GM23248 (cell line): ENCODE measurements around the gene TICRR. TPM values are rescaled to one million over a fixed set of nuclear protein-coding genes. Genes with fewer than 3 reads are reported as not detected.

Source experiments
- DNase-seq: peaks from one replicate; pipeline ENCODE4 v3.0.0-alpha.2; 2015
- H2AFZ ChIP-seq: fragments of 200-600 bp; sonication (generic); 2 replicates; pipeline ENCODE4 v1.6.1; 2016; ENCODE audit warnings: antibody characterized with exemption
- H3F3A ChIP-seq: fragments of 200-600 bp; sonication (generic); 2 replicates; pipeline ENCODE4 v1.6.1; 2016; ENCODE audit warnings: mild to moderate bottlenecking, antibody characterized with exemption, mixed run types; ENCODE audit not compliant: insufficient read depth
- H3K27ac ChIP-seq: fragments of 200-600 bp; sonication (generic); 2 replicates; pipeline ENCODE4 v1.5.1; 2016; ENCODE audit warnings: mild to moderate bottlenecking
- H3K27me3 ChIP-seq: fragments of 200-600 bp; sonication (generic); replicated peaks from 2 replicates; pipeline ENCODE4 v1.6.1; 2016; ENCODE audit warnings: mild to moderate bottlenecking; ENCODE audit not compliant: insufficient read depth
- H3K36me3 ChIP-seq: fragments of 200-600 bp; sonication (generic); 2 replicates; pipeline ENCODE4 v1.6.1; 2016; ENCODE audit warnings: low read depth, mild to moderate bottlenecking
- H3K4me1 ChIP-seq: fragments of 200-600 bp; sonication (generic); 2 replicates; pipeline ENCODE4 v1.6.1; 2016; ENCODE audit warnings: mild to moderate bottlenecking; ENCODE audit not compliant: insufficient read depth
- H3K4me2 ChIP-seq: fragments of 200-600 bp; sonication (generic); one replicate; pipeline ENCODE4 v1.6.1; 2016; ENCODE audit warnings: mild to moderate bottlenecking; ENCODE audit not compliant: unreplicated experiment
- H3K4me3 ChIP-seq: fragments of 200-600 bp; sonication (generic); 2 replicates; pipeline ENCODE4 v1.5.1; 2016; ENCODE audit warnings: mild to moderate bottlenecking
- H3K79me2 ChIP-seq: fragments of 200-600 bp; sonication (generic); 2 replicates; pipeline ENCODE4 v1.6.1; 2016; ENCODE audit warnings: mild to moderate bottlenecking; ENCODE audit not compliant: insufficient read depth
- H3K9ac ChIP-seq: fragments of 200-600 bp; sonication (generic); 2 replicates; pipeline ENCODE4 v1.6.1; 2016; ENCODE audit warnings: mild to moderate bottlenecking
- H3K9me2 ChIP-seq: fragments of 200-600 bp; sonication (generic); 2 replicates; pipeline ENCODE4 v1.6.1; 2016; ENCODE audit warnings: mixed run types, mild to moderate bottlenecking, moderate library complexity; ENCODE audit not compliant: insufficient read depth
- H3K9me3 ChIP-seq: fragments of 200-600 bp; sonication (generic); one replicate; pipeline ENCODE4 v1.6.1; 2017; ENCODE audit warnings: low read depth
- H4K20me1 ChIP-seq: fragments of 200-600 bp; sonication (generic); 2 replicates; pipeline ENCODE4 v1.6.0; 2016; ENCODE audit not compliant: insufficient read depth
- EZH2 ChIP-seq: fragments of 200-600 bp; sonication (generic); IDR thresholded peaks from 2 replicates; pipeline ENCODE4 v1.6.1; 2018; ENCODE audit warnings: antibody characterized with exemption, mild to moderate bottlenecking; ENCODE audit not compliant: insufficient read depth, poor library complexity, severe bottlenecking
- EZH2phosphoT487 ChIP-seq: fragments of 200-600 bp; sonication (generic); IDR thresholded peaks from 2 replicates; pipeline ENCODE4 v1.6.1; 2018; ENCODE audit warnings: antibody characterized with exemption, moderate library complexity, mild to moderate bottlenecking, low read depth; ENCODE audit not compliant: insufficient read depth
- WGBS, 2 experiments: methylation state at CpG; one replicate each; pipeline ENCODE4 v1.1.6; 2015 to 2017; ENCODE audit warnings: low lambda C conversion rate in 2 of 2, low coverage in 1 of 2; ENCODE audit errors: missing lambda C conversion rate in 2 of 2; 5-methylcytosine and 5-hydroxymethylcytosine counted together
- in situ Hi-C: fragments of 300-500 bp; cut with MboI; formaldehyde crosslinking; loops from 2 replicates; pipeline ENCODE4 v1.15.0; 2020
- polyA plus RNA-seq: library from polyadenylated mRNA; unstranded; fragments of >200 nt; fragmentation: Nextera tagmentation; extraction: Ambion mirVana; gene quantifications from 2 replicates; pipeline ENCODE4 v1.2.1, GENCODE V29; 2016
- total RNA-seq: library from RNA; depleted of rRNA; stranded (reverse); fragments of >200 nt; shearing (Covaris generic); gene quantifications from 2 replicates; pipeline ENCODE4 v1.2.3, GENCODE V29; 2014

The TICRR gene
- total and polyA plus RNA-seq, 2 experiments from 2014 or later: 1.2 to 2.3 TPM

DNA sequence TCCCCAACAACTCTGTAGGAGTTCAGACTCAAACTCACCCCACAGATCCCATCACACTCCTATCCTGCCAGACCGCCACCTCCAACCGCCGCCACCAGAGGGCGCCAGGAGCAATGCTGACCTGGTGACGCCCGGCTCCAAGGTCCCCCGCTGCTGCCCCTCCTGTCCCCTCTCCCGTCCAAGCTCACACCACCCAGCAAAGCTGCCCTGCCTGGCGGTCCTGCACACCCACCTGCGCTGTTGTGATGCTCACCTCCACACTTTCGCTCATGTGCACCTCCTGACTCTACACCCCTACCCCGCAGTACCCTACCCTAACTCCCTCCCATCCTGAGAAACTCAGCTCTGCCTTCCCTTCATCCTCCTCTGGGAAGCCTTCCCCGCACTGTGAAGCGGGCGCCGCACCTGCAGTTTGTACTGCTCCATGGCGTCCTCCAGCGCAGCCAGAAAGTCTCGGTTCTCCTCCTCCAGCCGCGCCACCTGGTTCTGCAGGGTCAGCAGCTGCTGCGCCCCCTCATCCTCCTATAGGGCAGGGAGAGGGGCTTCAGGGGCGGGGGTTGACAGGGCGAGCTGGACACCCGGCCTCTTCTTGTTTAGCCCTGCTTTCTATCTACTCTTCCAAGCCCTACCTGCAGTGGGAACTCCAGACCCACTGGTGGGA is 72.1 kb downstream of the TICRR start:
- Histone ChIP-seq H3K9me3 (no peaks in the 10 kb centered on the region), H3K9ac (no peak overlapping the region), H3F3A (no peaks in the 10 kb centered on the region), H3K4me1 (no peaks in the 10 kb centered on the region), H3K36me3 (peaks cover 14% of the 10 kb centered on the region), H3K9me2 (no peaks in the 10 kb centered on the region), H3K27me3 (no peaks in the 10 kb centered on the region), H3K27ac (no peak overlapping the region), H4K20me1 (no peaks in the 10 kb centered on the region), H3K79me2 (peaks cover 24% of the 10 kb centered on the region), H2AFZ (no peak overlapping the region), H3K4me3 (no peak overlapping the region), H3K4me2 (no peak overlapping the region)
- WGBS, 2 experiments: 55 to 57% methylated on average over 25 of the region's 25 CpGs
- in situ Hi-C loops: no loop called here
- no peak for TF ChIP-seq EZH2phosphoT487
- TF ChIP-seq EZH2: no peak
- DNase-seq: peak; percentile 69

GRCh38 chr15:89648106-89649012 is 73.1 kb downstream of the TICRR start:
- Histone ChIP-seq H3K79me2 (peaks cover 34% of the 10 kb centered on the region), H3K27ac (no peak overlapping the region), H4K20me1 (no peaks in the 10 kb centered on the region), H3K4me3 (no peak overlapping the region), H3F3A (no peaks in the 10 kb centered on the region), H3K9ac (no peak overlapping the region), H3K9me2 (no peaks in the 10 kb centered on the region), H3K4me2 (no peak overlapping the region), H2AFZ (no peak overlapping the region), H3K4me1 (no peaks in the 10 kb centered on the region), H3K36me3 (peaks cover 4% of the 10 kb centered on the region; the same call in 1 of the 2 replicates), H3K9me3 (no peaks in the 10 kb centered on the region), H3K27me3 (no peaks in the 10 kb centered on the region)
- TF ChIP-seq EZH2phosphoT487 (no peak), EZH2 (no peak)
- whole genome bisulfite sequencing, 2 experiments: 96 to 97% methylated on average over 83 to 102 of the region's 102 CpGs
- in situ Hi-C loops: no loop called here
- no peak for DNase-seq

GRCh38 chr15:89649013-89649625 is 73.8 kb downstream of the TICRR start:
- no peak for TF ChIP-seq EZH2
- TF ChIP-seq EZH2phosphoT487: no peak
- Histone ChIP-seq H3K27me3 (no peaks in the 10 kb centered on the region), H3F3A (no peaks in the 10 kb centered on the region), H3K27ac (no peak overlapping the region), H3K4me1 (peaks cover 3% of the 10 kb centered on the region; the same call in 1 of the 2 replicates), H2AFZ (no peak overlapping the region), H3K36me3 (peaks cover 4% of the 10 kb centered on the region; the same call in 1 of the 2 replicates), H3K4me3 (no peak overlapping the region), H3K79me2 (peaks cover 41% of the 10 kb centered on the region), H3K9ac (no peak overlapping the region), H3K4me2 (no peak overlapping the region), H4K20me1 (no peaks in the 10 kb centered on the region), H3K9me2 (no peaks in the 10 kb centered on the region), H3K9me3 (no peaks in the 10 kb centered on the region)
- no peak for DNase-seq
- in situ Hi-C loops: no loop called here
- whole genome bisulfite sequencing, 2 experiments: 96 to 98% methylated on average over 10 to 37 of the region's 37 CpGs

GRCh38 chr15:89649716-89650115 is 74.4 kb downstream of the TICRR start:
- in situ Hi-C loops: no loop called here

More at GRCh38 chr15:89649716-89650115, 74.4 kb downstream of the TICRR start:
- H3K4me3 ChIP-seq: no peak overlapping the region
- TF ChIP-seq EZH2phosphoT487 (no peak), EZH2 (no peak)
- H3K27ac ChIP-seq: no peak overlapping the region
- no peaks in the 10 kb centered on the region for H3K9me3 ChIP-seq
- H3K36me3 ChIP-seq: peaks cover 4% of the 10 kb centered on the region; the same call in 1 of the 2 replicates
- no peak overlapping the region for H3K9ac ChIP-seq
- no peak for DNase-seq
- no peaks in the 10 kb centered on the region for H3K9me2 ChIP-seq
- no peak overlapping the region for H2AFZ ChIP-seq
- no peaks in the 10 kb centered on the region for H3K27me3 ChIP-seq
- H4K20me1 ChIP-seq: no peaks in the 10 kb centered on the region
- peaks cover 3% of the 10 kb centered on the region; the same call in 1 of the 2 replicates for H3K4me1 ChIP-seq
- H3K4me2 ChIP-seq: no peak overlapping the region
- peaks cover 45% of the 10 kb centered on the region for H3K79me2 ChIP-seq
- 89 to 94% methylated on average over 15 of the region's 15 CpGs for WGBS, 2 experiments
- peaks cover 4% of the 10 kb centered on the region; the same call in 1 of the 2 replicates for H3F3A ChIP-seq
